Karpas-422 (cell line): ENCODE results near the gene AHSG. TPM values are rescaled to one million over a fixed set of nuclear protein-coding genes. Genes with fewer than 3 reads are reported as not detected.
"Not testable (repeated sequence)": the region's sequence is repeated elsewhere in the genome, so short reads cannot be mapped to it uniquely, and the experiment has no call there.

Source experiments
- DNase-seq: peaks from one replicate; pipeline ENCODE4 v3.0.0-alpha.2; 2015
- H2AFZ ChIP-seq: fragments of 200-600 bp; sonication (generic); 2 replicates; pipeline ENCODE4 v1.6.1; 2014; ENCODE audit warnings: antibody characterized with exemption, low read length, mixed read lengths
- H3K27ac ChIP-seq: fragments of 200-600 bp; sonication (generic); 2 replicates; pipeline ENCODE4 v1.5.1; 2014; ENCODE audit warnings: mild to moderate bottlenecking, low read length, moderate library complexity
- H3K27me3 ChIP-seq: fragments of 200-600 bp; sonication (generic); 2 replicates; pipeline ENCODE4 v1.6.1; 2014; ENCODE audit warnings: low read length, mixed read lengths
- H3K36me3 ChIP-seq: fragments of 200-600 bp; sonication (generic); 2 replicates; pipeline ENCODE4 v1.6.1; 2014; ENCODE audit warnings: low read length, mixed read lengths; ENCODE audit not compliant: insufficient read depth
- H3K4me1 ChIP-seq: fragments of 200-600 bp; sonication (generic); 2 replicates; pipeline ENCODE4 v1.6.1; 2014; ENCODE audit warnings: mild to moderate bottlenecking, low read length, mixed read lengths
- H3K4me2 ChIP-seq: fragments of 200-600 bp; sonication (generic); 2 replicates; pipeline ENCODE4 v1.6.1; 2014; ENCODE audit warnings: low read length, low read depth, mild to moderate bottlenecking; ENCODE audit not compliant: poor library complexity, severe bottlenecking
- H3K4me3 ChIP-seq: fragments of 200-600 bp; sonication (generic); 2 replicates; pipeline ENCODE4 v1.5.1; 2014; ENCODE audit warnings: mild to moderate bottlenecking, antibody characterized with exemption, low read length, mixed read lengths
- H3K79me2 ChIP-seq: fragments of 200-600 bp; sonication (generic); 2 replicates; pipeline ENCODE4 v1.6.1; 2014; ENCODE audit warnings: mild to moderate bottlenecking, low read length, mixed read lengths
- H3K9ac ChIP-seq: fragments of 200-600 bp; sonication (generic); 2 replicates; pipeline ENCODE4 v1.6.0; 2014; ENCODE audit warnings: low read length
- H3K9me2 ChIP-seq: fragments of 200-600 bp; sonication (generic), shearing (Covaris generic); replicated peaks from 2 replicates; pipeline ENCODE4 v1.6.0; 2014; ENCODE audit warnings: mild to moderate bottlenecking, low read length, moderate library complexity; ENCODE audit not compliant: insufficient read depth
- H3K9me3 ChIP-seq: fragments of 300-700, 200-600 bp; sonication (generic); 2 replicates; pipeline ENCODE4 v1.6.1; 2014; ENCODE audit warnings: low read length, mixed read lengths
- H4K20me1 ChIP-seq: fragments of 200-600 bp; sonication (generic); 2 replicates; pipeline ENCODE4 v1.6.1; 2014; ENCODE audit warnings: mild to moderate bottlenecking, antibody characterized with exemption, low read length, low read depth; ENCODE audit not compliant: insufficient read depth
- total RNA-seq: library from RNA; depleted of rRNA; stranded (reverse); fragments of >200 nt; shearing (Covaris generic); gene quantifications from 2 replicates; pipeline ENCODE4 v1.2.3, GENCODE V29; 2014; ENCODE audit warnings: low replicate concordance

AHSG gene
- total RNA-seq, 1 experiment from 2014 or later = not detected

DNA sequence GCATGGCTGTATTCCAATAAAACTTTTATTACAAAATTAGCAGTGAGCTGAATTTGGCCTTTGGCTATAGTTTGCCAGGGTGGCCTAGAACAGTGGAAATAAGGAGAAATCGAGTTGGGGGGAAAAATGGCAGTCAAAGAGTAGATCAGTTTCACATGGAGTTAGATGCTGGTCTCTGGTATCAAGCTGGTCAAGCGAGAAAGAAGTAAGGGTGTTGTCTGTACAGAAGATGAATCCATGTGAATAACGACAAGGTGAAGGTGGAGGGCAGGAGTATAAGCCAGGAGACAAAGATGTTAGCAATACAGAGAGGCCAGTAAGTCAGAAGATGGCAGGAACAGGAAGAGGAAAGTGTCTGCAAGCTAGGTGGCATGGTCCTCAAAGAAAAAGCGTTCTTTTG is 11.7 kb downstream of the AHSG start:
- Histone ChIP-seq H3K36me3 (no peaks in the 10 kb centered on the region), H4K20me1 (no peaks in the 10 kb centered on the region), H3K79me2 (no peaks in the 10 kb centered on the region), H3K9me2 (no peaks in the 10 kb centered on the region), H3K27ac (no peak overlapping the region), H3K9ac (no peak overlapping the region), H3K4me2 (no peak overlapping the region), H3K9me3 (no peaks in the 10 kb centered on the region), H3K4me3 (no peak overlapping the region), H2AFZ (no peak overlapping the region), H3K27me3 (no peaks in the 10 kb centered on the region), H3K4me1 (no peaks in the 10 kb centered on the region)
- DNase-seq = no peak

- H3K27ac ChIP-seq = no peak overlapping the region
- H3K9me3 ChIP-seq = no peaks in the 10 kb centered on the region
- H3K36me3 ChIP-seq = no peaks in the 10 kb centered on the region
- H3K9me2 ChIP-seq = no peaks in the 10 kb centered on the region
- no peaks in the 10 kb centered on the region for H3K4me1 ChIP-seq
- H4K20me1 ChIP-seq = no peaks in the 10 kb centered on the region
- DNase-seq = no peak
- H3K79me2 ChIP-seq = no peaks in the 10 kb centered on the region
- no peak overlapping the region for H3K9ac ChIP-seq
- no peak overlapping the region for H3K4me2 ChIP-seq
- H2AFZ ChIP-seq = no peak overlapping the region
- no peaks in the 10 kb centered on the region for H3K27me3 ChIP-seq
- H3K4me3 ChIP-seq = no peak overlapping the region
Measured at GRCh38 chr3:186625600-186626042, 12.8 kb downstream of the AHSG start.

DNA sequence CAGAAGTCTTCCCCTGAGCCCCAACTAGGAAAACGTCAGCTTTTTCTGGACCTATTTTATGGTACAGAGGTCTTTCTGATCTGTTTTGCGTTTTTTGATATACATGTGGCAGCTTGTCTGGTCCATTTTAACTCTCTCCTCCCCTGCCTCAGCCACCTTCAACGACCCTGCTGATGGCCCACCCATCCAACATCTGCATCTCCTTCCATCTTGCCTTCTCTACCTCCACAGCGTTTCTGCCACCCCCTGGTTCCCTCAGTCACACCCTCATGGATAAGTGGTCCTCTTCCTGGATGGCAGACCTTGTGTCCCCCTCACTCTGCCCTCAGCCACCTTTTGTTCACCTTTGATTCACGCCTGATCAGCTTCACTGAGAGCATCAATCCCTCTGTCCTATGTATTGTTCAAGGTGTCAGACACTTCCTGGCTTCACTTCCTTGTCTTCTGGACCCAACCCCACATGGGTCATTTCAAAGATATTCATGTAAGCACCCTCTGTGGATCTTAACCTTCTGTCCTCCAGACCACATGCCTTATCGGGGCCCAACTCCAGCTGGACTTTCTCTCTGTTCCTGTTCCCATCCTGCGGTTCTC is 13.5 kb downstream of the AHSG start:
- no peak overlapping the region for H3K27ac ChIP-seq
- no peaks in the 10 kb centered on the region for H3K9me2 ChIP-seq
- H3K4me1 ChIP-seq = no peaks in the 10 kb centered on the region; the same call in 1 of the 2 replicates
- H3K4me3 ChIP-seq = no peak overlapping the region
- no peaks in the 10 kb centered on the region for H4K20me1 ChIP-seq
- H3K36me3 ChIP-seq = no peaks in the 10 kb centered on the region
- no peak overlapping the region for H3K9ac ChIP-seq
- no peak overlapping the region for H3K4me2 ChIP-seq
- H3K79me2 ChIP-seq = no peaks in the 10 kb centered on the region
- H2AFZ ChIP-seq = no peak overlapping the region
- H3K9me3 ChIP-seq = no peaks in the 10 kb centered on the region
- no peaks in the 10 kb centered on the region for H3K27me3 ChIP-seq
- DNase-seq = no peak

DNA sequence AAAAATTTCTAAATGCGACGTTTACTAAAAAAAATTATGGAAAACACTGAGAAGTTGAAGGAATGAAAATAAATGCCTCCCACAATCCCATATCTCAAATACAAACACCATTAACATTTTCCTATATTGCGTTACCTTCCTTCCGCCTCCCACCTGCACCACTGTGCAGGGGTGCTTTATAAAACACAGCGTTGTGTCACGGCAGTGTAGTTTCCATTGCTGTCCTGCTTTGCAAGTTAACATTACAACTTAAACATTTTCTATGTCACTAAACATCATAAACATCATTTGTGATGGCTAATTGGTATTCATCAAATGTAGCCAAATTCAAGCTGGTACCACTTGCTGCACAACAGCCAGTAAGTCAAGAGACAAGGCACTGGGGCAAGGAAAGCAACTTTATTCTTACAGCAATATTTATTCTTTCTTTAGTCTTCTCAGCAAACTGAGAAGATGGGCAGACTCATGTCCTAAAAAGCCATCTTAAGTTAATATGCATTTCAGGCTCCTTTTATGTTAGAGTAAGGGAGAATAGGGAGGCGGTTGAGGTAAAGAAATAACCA is 15.1 kb downstream of the AHSG start:
- Histone ChIP-seq H2AFZ (no peak overlapping the region), H3K4me3 (no peak overlapping the region), H3K36me3 (no peaks in the 10 kb centered on the region), H3K4me1 (peaks cover 2% of the 10 kb centered on the region; the same call in 1 of the 2 replicates), H3K79me2 (no peaks in the 10 kb centered on the region), H3K9me2 (no peaks in the 10 kb centered on the region), H3K27me3 (no peaks in the 10 kb centered on the region), H3K27ac (no peak overlapping the region), H3K9me3 (no peaks in the 10 kb centered on the region), H3K4me2 (no peak overlapping the region), H3K9ac (no peak overlapping the region), H4K20me1 (no peaks in the 10 kb centered on the region)
- no peak for DNase-seq

- Histone ChIP-seq H3K9me3 (no peaks in the 10 kb centered on the region), H3K4me3 (no peak overlapping the region), H3K4me2 (no peak overlapping the region), H3K79me2 (no peaks in the 10 kb centered on the region), H2AFZ (no peak overlapping the region), H3K4me1 (peaks cover 2% of the 10 kb centered on the region; the same call in 1 of the 2 replicates), H4K20me1 (no peaks in the 10 kb centered on the region), H3K9me2 (no peaks in the 10 kb centered on the region), H3K9ac (no peak overlapping the region), H3K27me3 (no peaks in the 10 kb centered on the region), H3K36me3 (no peaks in the 10 kb centered on the region), H3K27ac (no peak overlapping the region)
- DNase-seq = no peak
Measured at GRCh38 chr3:186628756-186629155, 15.9 kb downstream of the AHSG start.

GRCh38 chr3:186630950-186631641 is 18.2 kb downstream of the AHSG start:
- Histone ChIP-seq H3K9ac (no peak overlapping the region), H3K4me2 (no peak overlapping the region), H3K27me3 (no peaks in the 10 kb centered on the region), H2AFZ (no peak overlapping the region), H4K20me1 (no peaks in the 10 kb centered on the region), H3K27ac (no peak overlapping the region), H3K9me3 (no peaks in the 10 kb centered on the region), H3K79me2 (no peaks in the 10 kb centered on the region), H3K9me2 (no peaks in the 10 kb centered on the region), H3K4me3 (no peak overlapping the region), H3K36me3 (no peaks in the 10 kb centered on the region), H3K4me1 (peaks cover 2% of the 10 kb centered on the region; the same call in 1 of the 2 replicates)
- no peak for DNase-seq

DNA sequence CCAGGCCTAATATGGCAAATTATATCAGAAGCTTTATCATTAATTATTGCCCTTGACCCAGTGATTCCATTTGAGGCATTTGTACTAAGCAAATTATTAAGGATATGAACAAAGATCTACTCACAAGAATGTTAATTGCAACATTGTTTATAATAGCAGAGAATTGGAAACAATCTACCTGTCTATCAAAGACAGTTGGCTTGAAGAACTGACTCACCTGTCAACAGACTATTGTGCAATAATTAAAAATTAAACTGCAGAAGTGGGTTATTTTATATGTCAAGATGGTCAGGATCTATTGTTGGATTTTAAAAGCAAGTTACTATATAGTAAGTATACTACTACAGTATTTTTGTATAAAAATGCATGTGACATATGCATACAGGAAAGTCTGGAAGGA is 20.6 kb downstream of the AHSG start:
- Histone ChIP-seq H3K4me1 (peaks cover 2% of the 10 kb centered on the region; the same call in 1 of the 2 replicates), H3K27me3 (no peaks in the 10 kb centered on the region), H3K9ac (no peak overlapping the region), H2AFZ (no peak overlapping the region), H3K4me2 (no peak overlapping the region), H3K9me3 (no peaks in the 10 kb centered on the region), H3K4me3 (no peak overlapping the region), H4K20me1 (no peaks in the 10 kb centered on the region), H3K27ac (no peak overlapping the region), H3K79me2 (no peaks in the 10 kb centered on the region), H3K36me3 (no peaks in the 10 kb centered on the region), H3K9me2 (no peaks in the 10 kb centered on the region)
- DNase-seq = no peak

GRCh38 chr3:186634207-186634606 is 21.3 kb downstream of the AHSG start:
- not testable (repeated sequence) for H3K4me1 ChIP-seq, H3K4me2 ChIP-seq, H3K79me2 ChIP-seq, H3K36me3 ChIP-seq, H3K27me3 ChIP-seq, DNase-seq, H3K9me3 ChIP-seq, H3K9ac ChIP-seq, H3K27ac ChIP-seq, H3K4me3 ChIP-seq, H4K20me1 ChIP-seq, H3K9me2 ChIP-seq, H2AFZ ChIP-seq
